ENCODE measurements around the gene EPN2.
A peak's percentile ranks its signal among the peaks of the same experiment; 100 is the strongest.
"Not testable (repeated sequence)": the region's sequence is repeated elsewhere in the genome, so short reads cannot be mapped to it uniquely, and the experiment has no call there.

The EPN2 gene

DNA sequence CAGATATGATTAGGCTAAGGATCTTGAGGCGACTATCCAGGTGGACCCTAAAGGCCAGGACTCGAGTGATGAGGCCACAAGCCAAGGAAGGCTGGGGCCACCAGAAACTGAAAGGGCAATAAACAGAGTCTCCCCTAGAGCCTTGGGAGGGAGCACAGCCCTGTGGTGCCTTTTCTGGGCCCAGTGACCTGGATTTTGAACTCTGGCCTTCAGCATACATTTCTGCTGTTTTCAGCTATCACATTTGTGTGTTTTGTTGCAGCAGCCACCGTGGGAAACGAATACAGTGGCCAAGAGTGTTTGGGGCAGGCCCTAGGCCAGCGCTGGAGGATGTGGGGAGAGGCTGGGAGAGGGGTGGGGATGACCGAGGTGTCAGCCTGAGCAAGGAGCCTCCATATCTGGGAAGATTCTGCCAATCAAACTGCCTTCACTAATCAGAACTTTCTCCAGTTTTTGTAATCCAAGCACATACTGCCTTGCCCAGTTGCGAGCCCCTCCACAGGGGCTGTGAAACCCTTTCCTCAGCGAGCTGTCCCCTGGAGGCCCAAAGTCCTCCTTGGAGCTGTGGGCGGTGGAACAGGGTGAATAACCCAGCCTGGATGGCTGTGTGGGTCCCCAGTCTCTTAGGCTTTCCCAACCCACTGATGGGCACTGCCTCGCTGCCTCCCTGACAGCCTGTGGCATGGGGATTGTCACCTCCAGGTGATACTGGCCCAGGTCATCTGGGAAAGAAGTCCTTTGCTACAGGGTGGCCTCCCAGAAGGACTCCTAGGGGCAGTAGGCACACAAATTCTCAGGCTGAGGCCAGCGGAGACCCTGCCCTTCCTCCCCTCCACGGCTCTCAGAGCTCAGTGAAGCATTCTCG is 108.6 kb downstream of the EPN2 start:
- DNase-seq (ENCODE audit: low spot score): no peak

DNA sequence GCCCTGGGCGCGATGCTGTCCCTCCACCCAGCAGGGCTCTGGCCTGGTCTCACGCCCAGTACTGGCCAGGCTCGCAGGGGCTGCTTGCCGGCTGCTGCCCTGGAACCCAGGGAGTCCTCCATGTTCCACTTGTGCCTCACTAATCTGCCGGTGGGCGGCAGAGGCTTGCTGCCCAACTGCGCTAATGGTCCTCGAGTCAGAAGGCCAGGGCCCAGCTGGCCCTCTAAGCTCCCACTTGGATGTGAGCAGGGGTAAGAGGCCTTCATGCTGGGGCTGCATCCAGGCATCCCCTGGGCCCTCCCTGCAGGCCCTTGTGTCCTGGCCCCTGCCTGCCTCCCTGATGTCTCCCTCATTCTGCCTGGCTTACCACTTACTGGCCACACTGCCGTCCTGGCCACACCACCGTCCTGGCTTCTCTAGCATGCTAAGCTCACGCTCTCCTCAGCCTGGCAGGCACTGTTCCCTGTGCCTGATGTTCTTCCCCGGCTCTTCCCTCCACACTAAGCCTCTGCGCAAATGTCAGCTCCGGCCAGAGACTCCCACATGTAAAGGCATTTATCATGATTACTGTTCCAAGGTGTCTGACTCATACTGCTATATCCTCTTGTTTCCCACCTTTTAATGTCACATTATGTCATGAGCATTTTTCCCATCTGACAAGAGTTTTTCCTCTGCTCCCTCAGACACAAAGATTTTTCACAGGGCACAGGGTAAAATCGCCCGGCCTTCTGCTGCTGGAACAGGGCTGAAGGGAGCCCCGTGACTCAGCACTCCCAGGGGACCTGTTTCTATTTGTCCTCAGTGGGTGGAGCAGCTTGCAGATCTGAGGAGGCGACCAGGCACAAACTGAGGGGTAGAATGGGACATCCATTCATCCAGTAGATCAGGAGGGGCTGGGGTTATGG is 109.4 kb downstream of the EPN2 start:
- no peak for DNase-seq (ENCODE audit: low spot score)

DNA sequence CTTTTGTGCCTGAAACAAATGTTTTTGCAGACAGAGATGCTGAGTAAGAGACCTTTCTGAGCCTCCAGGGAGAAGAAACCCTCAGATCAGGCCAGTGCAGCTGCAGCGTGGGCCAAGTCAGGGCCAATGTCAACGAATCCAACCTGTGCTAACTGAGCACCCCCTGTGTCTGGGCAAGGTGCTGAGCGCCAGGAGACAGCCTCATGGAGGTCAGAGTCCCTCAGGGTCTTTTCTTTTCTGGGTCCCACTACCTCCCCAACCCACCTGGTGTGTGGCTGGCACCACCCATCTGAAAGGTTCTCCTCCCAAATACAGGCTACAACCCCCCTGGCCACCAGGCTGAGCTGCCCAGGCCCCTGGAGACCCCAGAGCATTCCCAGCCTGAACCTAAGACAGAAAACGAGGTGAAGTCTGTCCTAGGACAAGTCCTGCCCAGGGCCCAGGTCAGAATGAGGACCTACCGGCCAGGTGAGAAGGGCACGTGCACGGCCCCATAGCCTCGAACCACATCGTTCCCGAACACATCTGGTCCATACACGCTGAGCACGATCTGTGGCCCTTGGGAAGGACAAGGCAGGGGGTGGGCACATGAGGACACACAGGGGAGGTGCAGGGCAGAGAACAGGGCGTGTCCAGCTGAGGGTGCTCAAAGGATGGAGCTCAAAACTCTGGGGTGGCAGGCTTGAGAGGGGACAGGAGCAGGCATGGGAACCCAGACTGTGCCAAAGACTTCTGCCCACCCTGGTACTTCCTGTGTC is 110.3 kb downstream of the EPN2 start:
- DNase-seq (ENCODE audit: low spot score): no peak

DNA sequence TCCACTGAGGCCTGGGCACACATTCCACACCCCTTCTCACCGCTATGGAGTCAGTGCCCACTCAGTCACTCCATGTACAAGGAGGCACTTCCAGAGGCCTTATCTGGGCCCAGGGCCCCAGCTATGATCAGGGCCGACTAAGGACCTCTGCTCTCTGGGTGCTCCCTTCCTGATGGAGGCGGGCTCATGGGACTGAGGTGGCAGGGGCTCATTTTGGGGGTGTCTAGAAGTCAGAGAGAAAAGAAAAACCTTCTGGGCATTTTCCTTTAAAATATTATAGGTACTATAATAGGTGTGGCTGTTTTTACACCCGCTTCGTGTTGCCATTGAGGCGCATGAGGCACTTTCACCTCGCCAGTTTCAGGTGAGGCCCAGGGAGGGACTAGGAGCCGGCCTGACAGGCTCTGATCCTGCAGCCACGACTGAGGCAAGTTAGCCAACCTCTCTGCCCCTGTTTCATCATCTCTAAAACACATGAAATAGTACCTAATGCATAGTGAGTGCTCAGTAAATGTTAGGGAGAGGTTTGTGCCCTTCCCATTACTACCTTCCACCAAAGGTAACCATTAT is 111.0 kb downstream of the EPN2 start:
- DNase-seq (ENCODE audit: low spot score): no peak

DNA sequence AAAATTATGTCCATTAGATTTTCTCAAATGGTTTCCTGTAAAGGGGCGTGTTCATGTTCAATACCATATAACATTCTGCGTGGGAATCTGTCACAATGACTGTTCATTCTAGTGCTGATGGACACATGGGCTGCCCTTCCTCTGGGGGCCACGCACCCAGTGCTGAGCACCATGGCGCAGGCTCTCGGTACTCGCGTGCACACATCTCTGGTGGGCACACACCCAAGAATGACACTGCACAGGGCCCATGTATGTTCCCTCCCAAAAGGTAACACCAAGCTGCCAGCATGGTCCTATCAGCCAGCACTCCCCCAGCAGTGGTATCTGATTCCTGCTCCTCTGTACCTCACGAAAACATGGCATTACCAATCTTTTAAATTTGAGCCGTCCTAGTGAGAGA is 111.6 kb downstream of the EPN2 start:
- DNase-seq (ENCODE audit: low spot score): no peak

DNA sequence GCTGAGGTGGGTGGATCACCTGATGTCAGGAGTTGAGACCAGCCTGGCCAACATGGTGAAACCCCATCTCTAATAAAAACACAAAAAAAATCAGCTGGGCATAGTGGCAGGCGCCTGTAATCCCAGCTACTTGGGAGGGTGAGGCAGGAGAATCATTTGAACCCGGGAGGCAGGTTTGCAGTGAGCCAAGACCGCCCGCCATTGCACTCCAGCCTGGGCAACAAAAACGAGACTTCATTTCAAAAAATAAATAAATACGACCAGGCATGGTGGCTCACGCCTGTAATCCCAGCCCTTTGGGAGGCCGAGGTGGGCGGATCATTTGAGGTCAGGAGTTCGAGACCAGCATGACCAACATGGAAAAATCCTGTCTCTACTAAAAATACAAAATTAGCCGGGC is 116.2 kb downstream of the EPN2 start:
- not testable (repeated sequence) for DNase-seq (ENCODE audit: low spot score)

DNA sequence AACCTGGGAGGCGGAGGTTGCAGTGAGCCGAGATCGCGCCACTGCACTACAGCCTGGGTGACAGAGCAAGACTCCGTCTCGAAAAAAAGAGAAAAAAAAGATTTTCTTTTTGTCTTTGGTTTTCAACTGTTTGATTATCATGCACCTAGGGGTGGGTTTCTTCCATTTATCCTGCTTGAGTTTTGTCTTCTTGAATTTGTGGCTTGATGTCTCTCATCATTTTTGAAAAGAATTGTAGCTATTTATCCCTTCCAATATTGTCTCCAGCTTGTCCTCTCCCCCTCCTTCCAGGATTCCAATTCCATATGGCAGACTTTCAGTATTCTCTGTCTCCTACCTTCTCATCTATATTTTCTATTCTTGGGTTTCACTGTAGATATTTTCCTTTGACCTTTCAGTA is 117.6 kb downstream of the EPN2 start:
- no peak for DNase-seq (ENCODE audit: low spot score)

DNA sequence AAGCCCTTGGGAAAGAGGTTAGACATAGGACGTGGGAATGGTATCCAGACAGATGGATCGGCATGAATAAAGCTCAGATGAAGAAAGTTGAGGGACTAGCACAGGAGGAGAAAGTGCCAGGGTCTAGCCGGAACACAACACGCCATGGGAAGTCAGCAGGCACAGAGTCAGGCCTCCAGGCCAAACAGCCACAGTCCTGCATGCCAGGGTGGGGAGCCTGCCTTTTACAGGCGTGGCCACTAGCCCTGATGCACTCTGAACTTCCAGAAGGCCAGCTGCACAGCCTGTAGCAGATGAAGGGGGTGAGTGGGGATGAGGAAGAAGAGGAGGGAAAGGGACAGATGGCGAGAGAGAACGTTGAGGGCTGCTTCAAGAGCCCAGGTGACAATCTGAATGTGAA is 120.2 kb downstream of the EPN2 start:
- DNase-seq (ENCODE audit: low spot score): no peak

DNA sequence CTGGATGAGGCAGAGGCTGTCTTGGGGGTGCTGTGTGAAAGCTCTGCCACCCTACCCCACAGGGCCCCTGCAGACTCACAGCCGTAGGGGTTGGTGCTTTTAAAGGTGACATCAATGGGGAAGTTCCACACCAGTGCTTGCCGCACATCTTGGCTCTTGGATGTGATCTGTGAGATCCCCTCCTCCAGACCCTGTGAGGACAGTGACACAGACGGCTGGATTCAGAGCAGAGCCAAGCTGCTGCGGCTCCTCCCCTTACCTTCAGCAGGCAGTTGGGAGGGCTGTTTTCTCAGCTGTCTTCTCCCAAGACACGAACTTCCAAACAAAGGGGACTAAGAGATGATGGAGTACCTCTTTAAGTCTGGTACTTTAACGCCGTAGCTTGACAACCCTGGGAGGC is 120.6 kb downstream of the EPN2 start:
- no peak for DNase-seq (ENCODE audit: low spot score)

DNA sequence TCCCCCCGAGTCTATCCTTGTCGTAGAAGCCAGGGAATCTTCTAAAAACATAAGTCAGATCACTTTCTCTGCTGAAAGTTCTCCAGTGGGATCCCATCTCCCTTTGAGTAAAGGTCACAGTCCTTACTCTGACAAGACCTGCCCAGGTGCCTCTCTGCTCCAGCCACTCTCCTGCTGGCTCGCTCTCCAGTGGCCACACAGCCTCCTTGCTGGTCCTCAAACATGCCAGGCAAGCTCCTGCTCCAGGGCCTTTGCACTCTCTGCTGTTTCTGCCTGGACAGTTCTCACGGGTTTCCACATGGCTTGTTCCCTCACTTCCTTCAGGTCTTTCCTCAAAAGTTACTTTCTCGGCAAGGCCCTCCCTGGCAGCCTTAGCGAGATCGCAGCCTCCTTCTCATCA is 122.0 kb downstream of the EPN2 start:
- no peak for DNase-seq (ENCODE audit: low spot score)

DNA sequence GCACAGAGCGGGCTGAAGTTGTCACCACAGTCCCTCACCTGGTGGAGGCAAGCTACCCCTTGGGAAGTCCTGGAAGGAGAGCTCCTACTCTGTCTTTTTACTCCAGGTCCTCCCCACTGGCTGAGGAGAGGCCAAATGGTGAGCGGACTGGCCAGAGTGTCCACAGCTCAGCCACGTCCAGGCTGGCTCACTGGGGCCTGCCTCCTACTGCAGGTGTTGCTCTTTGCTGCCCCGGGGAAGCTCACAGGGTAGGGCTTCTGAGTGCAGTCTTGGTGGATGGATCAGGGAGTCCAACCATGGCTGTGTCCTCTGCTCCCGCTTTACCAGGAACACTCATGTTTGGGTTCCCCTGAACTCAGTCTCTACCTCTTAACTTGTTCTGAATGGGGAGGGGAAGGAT is 122.7 kb downstream of the EPN2 start:
- DNase-seq (ENCODE audit: low spot score): no peak

DNA sequence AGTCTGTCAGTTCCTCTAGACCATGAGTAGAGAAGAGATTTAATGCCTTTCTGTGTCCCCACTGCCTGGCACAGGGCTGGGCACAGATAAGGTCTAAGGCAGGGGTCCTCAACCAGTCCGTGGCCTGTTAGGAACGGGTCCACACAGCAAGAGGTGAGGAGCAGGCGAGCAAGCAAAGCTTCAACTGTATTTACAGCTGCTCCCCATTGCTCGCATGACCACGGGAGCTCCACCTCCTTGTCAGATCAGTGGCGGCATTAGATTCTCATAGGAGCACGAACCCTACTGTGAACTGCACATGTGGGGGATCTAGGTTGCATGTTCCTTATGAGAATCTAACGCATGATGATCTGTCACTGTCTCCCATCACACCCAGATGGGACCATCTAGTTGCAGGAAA is 123.6 kb downstream of the EPN2 start:
- no peak for DNase-seq (ENCODE audit: low spot score)

DNA sequence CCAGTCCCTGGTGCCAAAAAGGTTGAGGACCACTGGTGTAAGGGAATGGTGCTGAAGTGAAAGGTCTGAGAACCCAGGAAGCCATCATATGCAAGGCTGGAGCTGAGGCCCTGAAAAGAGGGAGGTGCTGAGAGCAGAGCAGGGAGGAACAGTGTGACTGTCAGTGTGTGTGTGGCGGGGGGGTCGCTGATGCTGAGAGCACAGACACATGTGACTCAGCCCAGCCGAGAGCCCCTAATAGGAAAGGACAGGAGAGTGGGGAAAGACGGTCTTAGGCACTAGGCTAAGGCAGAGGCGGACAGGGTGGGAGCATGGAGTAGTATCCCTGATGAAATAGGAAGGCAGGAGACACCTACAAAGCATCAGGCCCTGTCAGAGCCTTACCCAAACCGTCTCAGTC is 124.2 kb downstream of the EPN2 start:
- DNase-seq (ENCODE audit: low spot score): no peak

DNA sequence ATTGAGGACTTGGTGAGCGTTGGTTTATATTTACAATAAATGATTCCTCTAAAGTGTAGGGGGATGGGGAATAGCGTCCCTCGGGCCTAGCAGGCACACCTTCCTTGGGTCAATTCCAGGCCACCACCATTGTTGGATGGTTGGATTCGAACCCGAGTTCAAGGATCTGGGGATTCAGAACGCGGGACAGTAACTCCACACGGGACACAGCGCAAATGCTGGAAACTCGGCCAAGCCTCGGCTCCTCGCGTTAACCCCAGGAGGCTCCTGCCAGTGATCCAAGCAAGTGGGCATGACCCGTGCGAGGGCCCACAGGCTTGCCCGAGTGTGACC is 124.7 kb downstream of the EPN2 start:
- DNase-seq (ENCODE audit: low spot score): no peak

DNA sequence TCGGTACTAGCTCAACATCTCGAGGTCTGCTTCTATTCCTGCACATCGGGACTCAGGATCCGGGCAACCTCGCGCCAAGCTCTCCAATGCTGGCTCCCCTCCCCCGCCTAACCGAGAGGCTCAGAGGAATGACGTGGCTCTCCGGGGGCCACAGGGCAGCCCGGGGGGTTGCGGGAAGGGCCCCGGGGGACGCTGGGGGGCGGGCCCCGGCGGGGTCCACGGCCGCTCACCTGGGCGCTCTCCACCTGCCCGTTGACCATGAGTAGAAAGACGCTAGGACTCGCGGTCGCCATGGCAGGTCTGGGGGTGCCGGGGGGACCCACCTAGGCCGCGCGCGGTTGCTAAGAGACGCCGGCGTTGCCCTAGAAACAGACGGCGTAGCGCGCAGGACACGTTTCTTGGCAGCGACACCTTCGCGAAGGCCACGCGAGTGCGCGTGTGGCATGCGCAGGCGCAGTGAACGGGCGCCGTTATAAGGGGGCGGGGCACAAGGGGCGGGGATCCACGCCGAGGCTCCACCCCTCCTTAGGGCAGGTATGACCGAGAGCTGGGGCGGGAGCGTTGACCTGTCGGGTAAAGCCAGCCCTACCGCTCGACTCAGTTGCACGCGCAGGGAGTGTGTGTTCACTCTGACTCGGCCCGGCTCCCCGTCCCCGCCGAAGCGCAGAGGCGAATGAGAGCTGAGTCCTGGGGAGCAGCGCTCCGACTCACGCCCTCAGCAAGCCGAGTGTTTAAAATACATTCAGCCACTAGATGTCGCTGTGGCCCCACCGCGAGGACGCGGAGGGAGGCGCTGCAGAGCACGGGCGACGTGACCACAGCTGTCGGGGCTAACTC is 125.3 kb downstream of the EPN2 start, which contains the start of gene B9D1:
TSS of gene B9D1 (minus strand) at position 447 of the 837 bp plus-strand sequence. CDS start at position 293, 154 bp downstream.
- DNase-seq (ENCODE audit: low spot score): peak; percentile 96

DNA sequence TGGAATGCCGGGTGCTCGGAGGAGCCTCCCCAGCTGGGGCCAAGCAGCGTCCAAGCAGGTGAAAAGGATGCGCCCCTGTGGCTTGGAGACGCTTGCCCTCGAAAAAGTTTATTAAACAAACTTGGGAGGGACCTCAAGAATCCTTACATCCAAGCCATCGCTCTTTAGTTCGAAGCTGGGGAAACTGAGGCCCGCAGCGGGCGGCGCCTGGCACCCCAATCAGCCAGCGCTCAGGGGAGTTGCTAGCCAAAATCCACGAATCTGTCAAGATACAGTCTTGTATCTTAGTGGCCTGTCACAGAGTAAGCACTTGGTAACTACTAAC is 125.9 kb downstream of the EPN2 start:
- no peak for DNase-seq (ENCODE audit: low spot score)

DNA sequence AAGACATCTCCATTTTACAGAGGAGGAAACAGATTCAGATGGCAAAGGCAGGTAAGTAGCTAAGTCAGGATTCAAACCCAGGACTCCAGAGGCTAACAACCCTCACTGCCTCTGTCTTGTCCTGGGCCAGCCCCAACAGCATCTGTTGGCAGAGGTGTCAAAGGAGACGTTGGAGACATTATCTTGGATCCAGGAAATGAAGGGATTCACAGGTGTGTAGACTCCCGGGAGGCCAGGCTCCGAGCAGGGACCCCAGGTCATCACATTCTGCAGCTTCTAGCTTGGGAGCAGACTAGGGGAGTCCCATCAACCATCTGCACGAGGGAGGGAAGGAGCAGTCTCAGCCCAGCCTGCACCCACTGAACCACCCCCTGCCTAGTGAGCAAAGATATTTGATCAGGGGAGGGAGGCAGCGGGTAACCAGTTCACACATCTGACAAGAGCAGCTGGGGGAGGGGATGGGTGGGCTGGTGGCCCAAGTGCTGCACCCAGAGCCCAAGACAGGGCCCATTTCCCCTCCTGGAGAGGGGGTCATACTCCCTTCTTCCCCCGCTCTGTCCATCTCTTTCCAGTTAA is 126.4 kb downstream of the EPN2 start:
- no peak for DNase-seq (ENCODE audit: low spot score)

DNA sequence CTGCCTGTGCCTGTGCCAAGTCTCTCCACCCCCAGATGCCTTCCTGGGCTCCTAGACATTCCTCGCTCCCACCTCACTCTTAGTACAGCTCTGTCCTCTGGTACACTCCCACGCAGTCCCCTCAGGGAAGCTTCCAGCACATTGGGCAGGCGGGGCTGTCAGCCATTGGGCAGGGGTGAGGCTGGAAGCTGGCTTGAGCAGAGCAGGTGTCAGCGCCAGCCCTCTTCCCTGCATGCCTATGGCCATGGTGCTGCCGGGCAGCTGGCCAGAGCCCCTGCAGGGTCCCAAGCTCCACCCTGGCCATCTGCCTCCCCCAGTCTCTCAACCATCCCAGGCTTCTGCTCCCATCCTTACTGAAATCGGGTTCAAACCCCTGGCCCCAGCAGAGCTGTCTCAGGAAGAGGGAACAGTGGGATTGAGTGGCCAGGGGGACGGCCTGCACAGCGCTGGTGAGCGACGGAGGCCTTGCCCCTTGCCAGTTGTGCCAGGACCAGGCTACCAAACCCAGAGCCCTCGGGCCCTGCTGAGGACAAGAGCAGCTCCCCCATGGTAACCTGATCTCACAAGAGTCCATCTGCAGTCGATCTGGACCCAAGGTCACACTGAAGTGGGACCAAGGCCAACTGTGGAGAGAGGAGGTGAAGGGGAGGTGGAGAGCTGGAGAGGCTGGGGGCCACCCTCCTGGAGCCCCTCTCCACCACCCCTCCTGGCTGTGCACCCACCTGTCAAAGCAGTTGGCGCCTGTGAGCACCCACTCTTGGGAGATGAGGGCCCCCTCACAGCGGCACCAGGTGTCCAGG is 127.7 kb downstream of the EPN2 start:
- no peak for DNase-seq (ENCODE audit: low spot score)

DNA sequence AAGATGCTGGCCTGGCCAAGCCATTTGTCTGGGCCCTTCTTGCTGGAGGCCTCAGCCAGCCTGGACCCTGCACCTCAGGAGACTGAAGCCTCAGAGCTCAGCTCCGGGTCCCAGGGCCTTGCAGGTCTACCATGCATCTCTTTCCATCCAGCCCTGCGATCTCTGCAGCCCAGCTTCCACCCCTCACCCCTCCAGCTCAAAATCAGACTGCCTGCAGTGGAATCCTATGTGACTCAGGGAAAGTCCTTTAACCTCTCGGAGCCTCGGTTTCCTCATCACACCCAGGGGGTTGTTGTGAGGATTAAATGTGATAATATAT is 128.3 kb downstream of the EPN2 start:
- DNase-seq (ENCODE audit: low spot score): no peak
